Neural progenitor cell (in vitro differentiated cells): ENCODE results near the gene TUBB3. TPM values are rescaled to one million over a fixed set of nuclear protein-coding genes. Genes with fewer than 3 reads are reported as not detected.

Experiments
- DNase-seq: peaks from one replicate; pipeline ENCODE4 v3.0.0-alpha.2; 2016; ENCODE audit warnings: low spot score
- H2AFZ ChIP-seq: fragments of 200-600 bp; sonication (generic); replicated peaks from 2 replicates; pipeline ENCODE4 v1.6.1; 2016; ENCODE audit warnings: antibody characterized with exemption
- H3F3A ChIP-seq: fragments of 200-600 bp; sonication (generic); 2 replicates; pipeline ENCODE4 v1.6.1; 2016; ENCODE audit warnings: antibody characterized with exemption, low read depth
- H3K27ac ChIP-seq: fragments of 200-600 bp; sonication (generic); 2 replicates; pipeline ENCODE4 v1.5.1; 2016; ENCODE audit warnings: mild to moderate bottlenecking
- H3K27me3 ChIP-seq: fragments of 200-600 bp; sonication (generic); 2 replicates; pipeline ENCODE4 v1.6.1; 2016; ENCODE audit warnings: mild to moderate bottlenecking, moderate library complexity
- H3K36me3 ChIP-seq: fragments of 200-600 bp; sonication (generic); 2 replicates; pipeline ENCODE4 v1.5.1; 2016
- H3K4me1 ChIP-seq: fragments of 200-600 bp; sonication (generic); 2 replicates; pipeline ENCODE4 v1.6.1; 2016; ENCODE audit warnings: mixed run types
- H3K4me2 ChIP-seq: fragments of 200-600 bp; sonication (generic); 2 replicates; pipeline ENCODE4 v1.6.1; 2016
- H3K4me3 ChIP-seq: fragments of 200-600 bp; sonication (generic); 2 replicates; pipeline ENCODE4 v1.5.1; 2016
- H3K79me2 ChIP-seq: fragments of 200-600 bp; sonication (generic); 2 replicates; pipeline ENCODE4 v1.6.1; 2016; ENCODE audit warnings: low read depth
- H3K9ac ChIP-seq: fragments of 200-600 bp; sonication (generic); 2 replicates; pipeline ENCODE4 v1.6.1; 2016
- H3K9me3 ChIP-seq: fragments of 200-600 bp; sonication (generic); 2 replicates; pipeline ENCODE4 v1.5.1; 2016; ENCODE audit warnings: low read depth
- H4K20me1 ChIP-seq: fragments of 200-600 bp; sonication (generic); 2 replicates; pipeline ENCODE4 v1.6.1; 2016; ENCODE audit warnings: low read depth
- H3K27ac Mint-ChIP-seq: 3 replicates; pipeline ENCODE4 v1.8.0; 2021; ENCODE audit warnings: mixed read lengths
- H3K27me3 Mint-ChIP-seq: 2 replicates; pipeline ENCODE4 v1.8.0; 2022; ENCODE audit warnings: low read depth, mild to moderate bottlenecking, inconsistent platforms, moderate library complexity, mixed read lengths; ENCODE audit not compliant: insufficient read depth
- H3K36me3 Mint-ChIP-seq: 3 replicates; pipeline ENCODE4 v1.8.0; 2021; ENCODE audit warnings: mixed read lengths
- H3K4me1 Mint-ChIP-seq: 3 replicates; pipeline ENCODE4 v1.8.0; 2021; ENCODE audit warnings: mixed read lengths
- H3K4me3 Mint-ChIP-seq: 3 replicates; pipeline ENCODE4 v1.8.0; 2021; ENCODE audit warnings: mild to moderate bottlenecking, moderate library complexity, mixed read lengths
- H3K9me3 Mint-ChIP-seq: 3 replicates; pipeline ENCODE4 v1.8.0; 2020; ENCODE audit warnings: mixed read lengths
- CTCF ChIP-seq: fragments of 200-600 bp; sonication (generic); IDR thresholded peaks from 2 replicates; pipeline ENCODE4 v1.5.1; 2017; ENCODE audit warnings: antibody characterized with exemption, mild to moderate bottlenecking
- EZH2 ChIP-seq: fragments of 200-600 bp; sonication (generic); IDR thresholded peaks from 2 replicates; pipeline ENCODE4 v1.6.1; 2017; ENCODE audit warnings: antibody characterized with exemption, mild to moderate bottlenecking, moderate library complexity
- EZH2phosphoT487 ChIP-seq: fragments of 200-600 bp; sonication (generic); IDR thresholded peaks from 2 replicates; pipeline ENCODE4 v1.6.1; 2017; ENCODE audit warnings: antibody characterized with exemption
- total RNA-seq: library from RNA; depleted of rRNA; stranded (reverse); fragments of >200 nt; gene quantifications from 2 replicates; pipeline ENCODE4 v1.2.3, GENCODE V29; 2015; ENCODE audit warnings: low replicate concordance

The TUBB3 gene
- total RNA-seq, 1 donor from 2014 or later = 41.4 TPM

DNA sequence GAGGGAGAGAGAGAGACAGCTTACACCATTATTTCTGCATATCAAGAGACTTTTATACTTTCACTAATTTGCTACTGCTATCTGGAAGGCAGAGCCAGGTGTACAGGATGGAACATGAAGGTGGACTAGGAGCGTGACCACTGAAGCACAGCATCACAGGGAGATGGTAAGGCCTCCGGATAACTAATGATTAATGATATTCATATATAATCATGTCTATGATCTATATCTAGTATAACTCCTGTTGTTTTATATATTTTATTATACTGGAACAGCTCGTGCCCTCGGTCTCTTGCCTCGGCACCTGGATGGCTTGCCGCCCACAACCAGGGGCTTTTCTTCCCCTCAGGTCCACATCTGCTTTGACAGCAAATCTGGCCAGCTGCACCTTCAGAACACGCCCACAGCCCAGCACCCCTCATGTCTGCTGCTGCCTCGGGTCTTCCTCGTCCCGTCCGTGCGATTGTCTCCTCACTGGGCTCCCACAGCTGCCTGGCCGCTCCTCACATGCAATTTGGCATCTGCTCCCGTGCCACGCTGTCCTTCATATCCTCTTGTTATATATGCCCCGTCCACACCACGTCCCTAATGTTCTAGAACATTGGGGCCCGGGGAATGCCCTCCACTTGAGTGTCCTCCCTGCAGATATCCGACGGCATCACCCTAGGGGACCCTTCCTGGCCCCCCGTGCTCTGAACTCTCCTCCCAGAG is 15.2 kb downstream of the TUBB3 start:
- DNase-seq = no peak
- no peak overlapping the region for H3K27ac Mint-ChIP-seq
- H3K27ac ChIP-seq = no peak overlapping the region
- H3K36me3 Mint-ChIP-seq = peaks cover 9% of the 10 kb centered on the region
- no peaks in the 10 kb centered on the region for H3K27me3 Mint-ChIP-seq
- no peaks in the 10 kb centered on the region for H3K27me3 ChIP-seq
- H3K9ac ChIP-seq = no peak overlapping the region
- no peak overlapping the region for H3K4me2 ChIP-seq
- H3F3A ChIP-seq = no peaks in the 10 kb centered on the region
- H3K36me3 ChIP-seq = no peaks in the 10 kb centered on the region
- H3K4me1 ChIP-seq = no peaks in the 10 kb centered on the region
- TF ChIP-seq EZH2phosphoT487 = no peak
- no peak for TF ChIP-seq CTCF
- no peak for TF ChIP-seq EZH2
- no peaks in the 10 kb centered on the region for H3K79me2 ChIP-seq
- H3K4me1 Mint-ChIP-seq = peaks cover 3% of the 10 kb centered on the region
- H3K9me3 Mint-ChIP-seq = no peaks in the 10 kb centered on the region
- no peaks in the 10 kb centered on the region for H3K9me3 ChIP-seq
- no peaks in the 10 kb centered on the region for H4K20me1 ChIP-seq
- no peak overlapping the region for H3K4me3 Mint-ChIP-seq
- H2AFZ ChIP-seq = no peak overlapping the region
- no peak overlapping the region for H3K4me3 ChIP-seq

DNA sequence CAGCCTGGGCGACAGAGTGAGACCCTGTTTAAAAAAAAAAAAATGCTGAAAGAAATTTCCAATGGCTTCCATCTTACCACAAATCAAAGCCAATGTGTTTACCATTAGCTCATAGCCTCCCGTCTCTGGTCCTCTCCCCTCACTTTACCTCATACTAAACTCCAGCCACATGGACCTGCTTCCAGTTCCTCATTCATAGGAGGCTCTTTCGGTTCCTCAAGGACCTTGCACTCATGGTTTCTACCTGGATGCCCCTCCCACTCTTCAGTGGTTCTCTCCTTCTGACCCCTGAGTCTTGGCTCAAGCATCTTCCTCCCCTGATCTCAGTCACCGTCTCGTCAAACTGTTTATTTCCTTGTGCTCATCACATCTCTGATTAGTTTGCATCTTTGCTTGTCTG is 21.6 kb downstream of the TUBB3 start:
- Histone ChIP-seq H3K9ac (no peak overlapping the region), H3K27me3 (peaks cover 40% of the 10 kb centered on the region), H3K4me3 (no peak overlapping the region), H3K27ac (no peak overlapping the region), H3K4me1 (peaks cover 5% of the 10 kb centered on the region), H3K9me3 (no peaks in the 10 kb centered on the region), H3K36me3 (no peaks in the 10 kb centered on the region), H3F3A (peaks cover 16% of the 10 kb centered on the region), H4K20me1 (peaks cover 6% of the 10 kb centered on the region), H3K79me2 (peaks cover 4% of the 10 kb centered on the region), H3K4me2 (no peak overlapping the region), H2AFZ (no peak overlapping the region)
- no peak for TF ChIP-seq EZH2
- no peak for TF ChIP-seq CTCF
- no peak for TF ChIP-seq EZH2phosphoT487
- Mint-ChIP-seq H3K9me3 (no peaks in the 10 kb centered on the region), H3K27ac (no peak overlapping the region), H3K4me1 (peaks cover 6% of the 10 kb centered on the region), H3K4me3 (no peak overlapping the region), H3K27me3 (peaks cover 13% of the 10 kb centered on the region), H3K36me3 (no peaks in the 10 kb centered on the region)
- DNase-seq = no peak

DNA sequence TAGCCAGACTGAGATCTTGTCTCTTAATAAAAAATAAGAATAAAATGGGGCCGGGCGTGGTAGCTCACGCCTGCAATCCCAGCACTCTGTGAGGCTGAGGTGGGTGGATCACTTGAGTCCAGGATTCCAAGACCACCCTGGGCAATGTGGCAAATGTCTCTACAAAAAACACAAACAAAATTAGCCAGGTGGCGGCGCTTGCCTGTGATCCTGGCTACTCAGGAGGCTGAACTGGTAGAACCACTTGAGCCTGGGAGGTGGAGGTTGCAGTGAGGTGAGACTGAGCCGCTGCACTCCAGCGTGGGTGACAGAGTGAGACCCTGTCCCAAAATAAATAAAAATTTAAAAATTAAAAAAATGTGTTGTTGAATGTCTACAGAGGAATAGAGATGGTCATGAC is 22.5 kb downstream of the TUBB3 start:
- TF ChIP-seq EZH2phosphoT487 = no peak
- no peak for TF ChIP-seq EZH2
- no peak for TF ChIP-seq CTCF
- Histone ChIP-seq H3F3A (peaks cover 16% of the 10 kb centered on the region), H2AFZ (no peak overlapping the region), H3K27me3 (peaks cover 43% of the 10 kb centered on the region), H3K27ac (no peak overlapping the region), H3K9ac (no peak overlapping the region), H3K4me3 (no peak overlapping the region), H3K9me3 (no peaks in the 10 kb centered on the region), H3K4me2 (no peak overlapping the region), H3K79me2 (peaks cover 4% of the 10 kb centered on the region), H4K20me1 (peaks cover 15% of the 10 kb centered on the region), H3K4me1 (peaks cover 5% of the 10 kb centered on the region), H3K36me3 (no peaks in the 10 kb centered on the region)
- H3K4me3 Mint-ChIP-seq = no peak overlapping the region
- H3K27ac Mint-ChIP-seq = no peak overlapping the region
- DNase-seq = no peak
- no peaks in the 10 kb centered on the region for H3K9me3 Mint-ChIP-seq
- H3K27me3 Mint-ChIP-seq = peaks cover 18% of the 10 kb centered on the region
- H3K36me3 Mint-ChIP-seq = no peaks in the 10 kb centered on the region
- H3K4me1 Mint-ChIP-seq = peaks cover 10% of the 10 kb centered on the region
